ENCODE measurements around the gene CNIH2. TPM values are rescaled to one million over a fixed set of nuclear protein-coding genes. Genes with fewer than 3 reads are reported as not detected.

The CNIH2 gene
- total RNA-seq, 4 donors from 2014 or later, result not detected

- ATAC-seq (ENCODE audit: low FRiP score), result no peak
- TF ChIP-seq CTCF (IDR thresholded peaks at IDR 0.05), result no peak
- DNase-seq (ENCODE audit: low spot score), result no peak
Observed at GRCh38 chr11:66281776-66282467, 3.9 kb downstream of the CNIH2 start.

GRCh38 chr11:66282468-66283455 is 4.8 kb downstream of the CNIH2 start:
- peak; percentile 66 for ATAC-seq (ENCODE audit: low FRiP score)

GRCh38 chr11:66283461-66284105 is 5.6 kb downstream of the CNIH2 start:
- no peak for TF ChIP-seq CTCF (IDR thresholded peaks at IDR 0.05)
- ATAC-seq (ENCODE audit: low FRiP score) (no peak), DNase-seq (ENCODE audit: low spot score) (no peak)

More at GRCh38 chr11:66282468-66283455, 4.8 kb downstream of the CNIH2 start:
- peak in 2 of 3 donors; percentile 92 to 95 for TF ChIP-seq CTCF (IDR thresholded peaks at IDR 0.05)
- peak; percentile 98 for DNase-seq (ENCODE audit: low spot score)

GRCh38 chr11:66284526-66285078 is 6.6 kb downstream of the CNIH2 start:
- DNase-seq (ENCODE audit: low spot score) (no peak), ATAC-seq (ENCODE audit: low FRiP score) (no peak)
- TF ChIP-seq CTCF (IDR thresholded peaks at IDR 0.05), result no peak

GRCh38 chr11:66285250-66285947 is 7.4 kb downstream of the CNIH2 start:
- DNase-seq (ENCODE audit: low spot score) (no peak), ATAC-seq (ENCODE audit: low FRiP score) (no peak)
- TF ChIP-seq CTCF (IDR thresholded peaks at IDR 0.05), result no peak

- DNase-seq (ENCODE audit: low spot score) (no peak), ATAC-seq (ENCODE audit: low FRiP score) (no peak)
- TF ChIP-seq CTCF (IDR thresholded peaks at IDR 0.05), result no peak
Observed at GRCh38 chr11:66286699-66287098, 8.7 kb downstream of the CNIH2 start.

Data from omental fat pad (tissue), 4 donors.